Activated CD8-positive, alpha-beta memory T cell treated with anti-CD3 and anti-CD28 coated beads, Interleukin-2, amount 50 U/mL, for 4 hours (primary cell): ENCODE results near the gene PGM5.

ENCODE experiments used
- DNase-seq: peaks from one replicate; pipeline ENCODE4 v3.0.0-alpha.2; 2020

PGM5 gene

DNA sequence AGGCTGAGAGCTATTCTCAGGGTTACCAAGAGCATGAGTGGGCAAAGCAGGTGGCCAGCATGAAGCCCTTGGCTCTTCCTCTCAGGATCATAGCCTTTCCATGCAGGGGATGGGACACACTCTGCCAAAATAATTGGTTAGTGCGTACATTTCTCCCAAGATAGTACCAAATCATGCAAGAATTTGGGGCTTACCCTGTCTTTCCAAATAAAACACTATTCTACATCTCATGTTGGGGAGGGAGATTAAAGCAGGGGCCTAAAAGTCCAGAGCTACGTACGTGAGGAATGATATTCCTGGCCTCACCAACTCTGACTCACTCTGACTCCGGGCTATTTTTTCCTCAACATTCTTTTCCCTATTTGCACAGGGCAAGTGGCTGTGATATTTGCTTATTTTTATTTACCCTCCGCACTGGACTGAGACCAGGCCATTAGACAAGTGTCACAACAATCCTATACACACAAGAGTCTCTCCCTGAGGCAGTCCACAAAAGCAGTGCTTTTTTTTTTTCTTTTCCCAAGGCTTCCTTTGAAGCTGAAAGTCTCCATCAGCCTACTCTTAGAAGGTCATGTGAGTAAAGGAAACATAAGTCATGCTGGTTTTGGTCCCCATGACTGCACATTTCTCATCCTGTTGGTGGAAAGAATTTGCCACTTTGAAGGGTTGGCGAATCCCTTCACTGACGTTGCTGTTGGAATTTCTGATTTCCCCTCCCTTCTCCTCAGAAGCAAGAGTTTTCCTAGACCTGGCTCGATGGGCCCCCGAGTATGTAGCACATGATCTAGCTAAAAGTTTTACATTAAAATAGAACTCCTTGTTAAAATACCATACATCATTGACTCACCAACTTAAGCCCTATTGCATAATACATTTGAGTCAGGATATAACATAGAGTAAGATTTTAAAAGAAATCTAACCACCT is 144.3 kb downstream of the PGM5 start:
- no peak for DNase-seq

DNA sequence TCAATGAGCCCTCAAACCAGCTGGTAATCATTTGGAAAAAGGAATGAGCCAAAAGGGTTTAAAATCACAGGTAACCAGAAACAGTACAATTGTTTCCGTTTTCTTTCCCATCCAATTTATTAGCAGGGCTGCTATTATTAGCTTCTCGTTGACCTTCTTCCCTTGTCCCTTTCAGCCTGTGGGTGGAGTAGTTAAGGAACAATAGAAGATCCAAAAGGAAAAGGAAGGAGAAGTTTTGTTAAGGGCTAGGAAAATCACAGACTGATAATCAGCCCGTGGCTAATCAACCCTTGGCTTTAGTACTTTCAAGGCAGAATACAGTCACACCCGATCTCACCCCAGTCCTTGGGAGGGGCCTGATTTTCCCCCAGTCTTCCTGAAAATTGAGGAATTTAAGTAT is 145.9 kb downstream of the PGM5 start:
- no peak for DNase-seq

DNA sequence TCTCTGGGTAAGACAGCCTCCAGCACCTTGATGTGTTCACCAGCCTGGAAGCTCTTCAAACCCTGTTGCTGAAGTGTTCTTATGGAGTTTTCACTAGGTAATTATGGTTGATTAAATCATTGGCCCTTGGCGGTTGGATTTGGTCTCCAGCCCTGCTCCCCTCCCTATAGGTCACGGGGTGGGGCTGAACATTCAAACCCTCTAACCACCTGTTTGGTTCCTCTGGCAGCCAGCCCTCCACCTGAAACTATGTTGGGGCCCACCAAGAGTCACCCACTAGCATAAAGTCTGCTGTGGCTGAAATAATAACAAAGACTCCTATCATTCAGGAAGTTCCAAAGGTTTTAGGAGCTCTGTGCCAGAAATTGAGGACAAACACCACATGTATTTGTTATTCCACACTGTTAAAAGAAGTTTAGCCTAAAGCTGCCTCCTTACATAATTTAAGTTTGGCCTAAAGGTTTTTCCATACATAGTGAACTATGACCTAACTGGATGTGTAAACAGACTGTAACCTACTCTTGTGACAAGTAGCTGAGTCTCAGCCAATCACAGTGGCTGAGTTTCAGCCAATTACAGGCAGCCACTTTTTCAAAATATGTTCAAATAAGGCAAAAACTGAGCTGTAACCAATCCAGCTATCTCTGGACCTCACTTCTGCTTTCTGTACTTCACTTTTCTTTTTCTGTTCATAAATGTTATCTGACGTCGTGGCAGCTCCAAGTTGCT is 149.4 kb downstream of the PGM5 start:
- no peak for DNase-seq

DNA sequence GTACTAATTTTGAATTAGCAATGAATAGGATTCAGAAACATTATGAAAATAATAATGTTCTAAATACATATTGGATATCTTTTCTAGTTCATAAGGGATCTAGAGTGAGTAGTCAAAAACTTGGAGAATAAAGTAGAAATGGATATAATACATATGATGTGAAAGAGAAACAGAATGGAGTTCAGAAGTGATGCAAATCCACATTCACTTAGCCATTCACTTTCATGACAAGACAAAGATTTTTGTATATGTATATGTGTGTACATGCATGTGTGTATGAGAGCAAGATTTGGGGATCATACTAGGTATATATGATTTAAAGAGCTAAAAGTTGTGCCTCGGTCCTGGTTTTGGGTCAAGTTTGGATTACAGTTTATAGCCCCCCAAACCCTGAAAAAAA is 150.1 kb downstream of the PGM5 start:
- DNase-seq, result no peak

DNA sequence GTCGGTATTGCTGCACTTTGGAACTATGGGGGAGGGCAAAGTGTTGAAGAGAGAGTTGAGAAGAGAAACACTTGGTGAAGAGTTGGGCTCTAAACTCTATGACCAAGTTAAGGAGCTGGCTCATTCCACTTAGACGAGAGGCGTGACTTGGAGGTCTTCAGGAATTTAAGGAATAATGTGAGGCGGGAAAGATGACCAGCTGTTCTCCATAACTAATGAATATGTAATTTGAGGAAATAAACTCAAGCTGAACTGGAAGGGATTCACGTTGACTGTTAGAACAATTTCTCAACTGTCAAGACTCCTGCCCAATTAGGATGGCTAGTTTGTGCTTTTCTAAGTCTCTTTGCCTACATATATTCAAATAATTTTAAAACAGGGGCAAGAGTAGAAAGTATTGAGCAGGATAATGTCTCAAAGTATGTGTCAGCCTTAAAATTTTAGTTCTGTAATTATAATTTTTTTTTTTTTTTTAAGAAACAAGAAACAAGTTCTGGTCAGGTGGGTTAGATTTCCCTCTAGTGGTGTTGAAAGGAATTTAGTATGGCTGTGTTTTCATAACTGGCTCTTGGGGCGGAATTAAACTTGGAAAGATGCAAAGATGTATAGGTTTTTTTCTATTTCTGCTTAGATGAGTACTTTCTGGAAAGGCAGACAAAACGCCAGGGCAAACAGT is 150.9 kb downstream of the PGM5 start:
- no peak for DNase-seq

DNA sequence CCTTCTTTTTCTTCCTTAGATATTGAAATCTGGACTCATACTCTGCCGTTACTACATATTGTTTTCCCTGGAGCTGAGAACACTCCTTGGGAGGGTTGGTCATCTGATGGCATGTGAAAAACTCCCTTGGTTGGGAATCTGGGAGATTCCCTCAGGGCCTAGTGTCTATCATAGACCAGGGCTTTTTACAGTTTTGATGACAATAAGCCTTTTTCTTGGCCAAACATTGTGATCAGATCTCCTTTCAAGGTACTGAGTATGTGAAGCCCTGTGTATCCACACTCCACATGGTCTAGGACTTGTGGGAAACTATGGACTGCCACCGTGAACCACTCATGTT is 151.4 kb downstream of the PGM5 start:
- DNase-seq, result no peak

DNA sequence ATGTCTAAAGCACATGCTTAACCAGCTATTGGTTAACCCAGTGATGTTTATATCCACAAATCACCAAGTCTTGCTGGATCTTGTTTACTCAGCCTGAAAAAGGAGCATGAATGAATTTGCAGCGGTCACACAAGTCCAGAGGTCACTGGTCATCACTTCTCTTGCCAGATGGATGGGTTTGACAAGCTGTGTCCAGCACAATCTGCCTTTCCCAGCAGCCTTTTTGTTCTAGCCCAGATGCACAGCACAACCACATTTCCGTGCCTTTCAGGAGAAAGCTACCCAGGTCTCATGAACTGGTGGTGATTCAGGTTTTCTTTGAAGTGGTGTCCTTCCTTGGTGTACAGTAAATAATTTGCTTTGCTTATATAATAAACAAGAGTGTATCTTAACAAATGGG is 152.1 kb downstream of the PGM5 start:
- no peak for DNase-seq

DNA sequence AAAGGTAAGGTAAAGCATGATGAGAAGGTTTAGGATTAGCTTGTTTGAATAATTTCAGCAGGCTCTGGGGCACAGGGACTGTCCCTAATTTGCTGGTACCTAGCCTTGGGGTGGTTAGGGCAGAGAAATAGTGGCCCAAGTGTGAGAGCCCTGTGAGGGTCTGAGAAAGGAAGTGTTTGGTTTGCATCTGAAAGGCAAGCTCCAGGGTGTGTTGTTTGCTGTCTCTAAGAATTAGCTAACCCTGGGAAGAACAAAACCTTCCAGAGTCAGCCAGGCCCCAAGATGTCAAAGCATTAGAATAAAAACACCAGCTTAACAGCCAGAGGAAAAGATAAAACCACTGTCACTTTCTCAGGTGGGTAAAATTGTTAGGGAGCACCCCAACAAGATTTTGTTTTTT is 153.3 kb downstream of the PGM5 start:
- no peak for DNase-seq

DNA sequence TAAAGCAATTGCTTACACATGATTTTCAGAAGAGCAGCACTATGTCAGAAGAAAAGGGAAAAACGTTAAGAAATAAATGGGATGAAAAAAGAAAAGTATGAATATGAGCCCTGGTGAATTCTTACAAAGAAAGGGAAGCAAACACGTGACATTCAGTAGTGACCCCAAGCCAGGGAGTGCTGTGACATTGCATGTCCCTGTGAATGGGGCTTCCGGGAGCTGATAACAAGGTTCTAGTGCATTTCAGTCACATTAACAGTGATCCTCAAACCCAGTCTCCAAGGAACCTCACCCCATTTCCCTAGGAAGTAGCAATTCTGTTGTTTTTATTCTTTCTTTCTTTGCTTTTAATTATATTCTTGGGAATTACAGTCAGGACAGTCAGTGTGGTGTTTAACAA is 157.0 kb downstream of the PGM5 start:
- no peak for DNase-seq

DNA sequence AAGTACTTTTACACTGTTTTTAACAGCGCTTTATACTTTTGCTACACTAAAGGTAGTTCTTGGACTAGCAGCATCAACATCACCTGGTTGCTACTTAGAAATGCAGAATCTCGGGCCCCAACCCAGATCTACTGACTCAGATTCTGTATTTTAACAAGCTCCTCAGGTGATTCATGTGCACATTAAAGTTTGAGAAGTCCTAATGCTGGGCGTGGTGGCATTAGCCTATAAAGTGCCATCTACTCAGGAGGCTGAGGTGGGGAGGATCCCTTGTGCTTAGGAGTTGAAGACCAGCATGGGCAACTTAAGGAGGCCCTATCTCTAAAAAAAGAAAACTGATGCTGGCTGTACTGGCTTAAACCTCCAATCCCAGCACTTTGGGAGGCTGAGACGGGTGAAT is 157.6 kb downstream of the PGM5 start:
- DNase-seq, result no peak

DNA sequence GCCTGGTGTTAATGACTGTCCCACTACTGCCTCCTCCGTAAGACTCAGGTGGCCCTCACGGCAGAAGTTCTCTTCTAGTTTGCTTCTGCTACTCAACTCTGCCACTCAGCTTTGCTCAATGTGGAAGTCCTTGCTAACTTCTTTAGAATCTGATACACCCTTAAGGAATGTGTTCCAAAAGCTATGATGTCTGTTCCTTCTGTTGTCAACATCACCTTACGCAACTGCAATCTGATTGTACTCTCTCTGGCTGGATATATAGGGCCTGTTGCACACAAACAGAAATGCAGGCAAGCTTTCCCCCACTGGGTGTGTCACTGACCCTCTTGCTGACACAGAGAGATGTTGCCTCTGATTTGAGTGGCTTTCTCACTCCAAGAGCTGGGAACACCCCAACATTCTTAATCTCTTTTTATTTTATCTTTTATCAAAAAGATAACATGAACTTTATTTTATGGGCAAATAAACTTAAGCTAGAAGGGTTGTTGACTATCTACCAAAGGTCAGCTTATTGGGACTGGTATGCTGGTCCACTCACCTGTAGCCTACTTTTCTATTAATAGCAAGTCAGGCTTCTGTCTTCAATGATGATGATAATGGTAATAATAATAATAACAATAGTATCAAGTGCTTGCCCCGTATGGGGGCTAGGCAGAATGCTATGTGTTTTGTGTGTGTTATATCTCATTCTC is 159.1 kb downstream of the PGM5 start:
- no peak for DNase-seq

DNA sequence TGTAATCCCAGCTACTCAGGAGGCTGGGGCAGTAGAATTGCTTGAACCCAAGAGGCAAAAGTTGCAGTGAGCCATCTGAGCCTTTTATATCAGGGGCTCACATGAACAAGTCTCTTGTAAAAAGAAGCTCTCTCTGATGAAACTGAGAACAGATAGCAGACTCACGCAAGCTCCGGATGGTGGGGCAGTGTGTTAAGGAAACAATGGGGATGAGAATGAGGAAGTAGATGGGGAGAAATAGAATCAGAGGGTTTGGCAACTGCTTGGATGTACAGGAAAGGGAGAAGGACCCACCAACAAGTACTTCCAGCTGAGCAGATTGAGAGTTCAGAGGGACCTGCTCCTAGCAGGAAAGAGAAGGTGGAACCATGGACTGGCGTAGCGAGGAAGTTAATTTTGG is 165.7 kb downstream of the PGM5 start:
- no peak for DNase-seq

DNA sequence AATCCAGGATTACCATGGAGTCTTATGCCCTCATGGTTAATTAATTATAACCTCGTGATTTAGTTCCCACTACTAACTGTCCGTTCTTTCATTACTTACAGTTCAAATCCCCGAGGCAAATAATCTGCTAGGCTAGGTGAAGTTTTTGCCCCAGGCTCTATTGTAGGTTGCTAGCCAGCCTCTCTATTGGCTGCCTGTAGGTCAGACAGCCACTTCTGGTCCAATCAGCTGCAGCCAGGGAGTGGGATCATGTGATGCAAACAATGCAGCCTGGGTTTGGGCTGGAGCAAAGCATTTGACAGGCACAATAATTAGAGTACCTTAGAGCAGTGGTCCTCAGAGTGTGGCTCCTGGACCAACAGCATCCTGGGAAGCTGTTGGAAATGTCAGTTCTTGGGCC is 166.5 kb downstream of the PGM5 start:
- no peak for DNase-seq

DNA sequence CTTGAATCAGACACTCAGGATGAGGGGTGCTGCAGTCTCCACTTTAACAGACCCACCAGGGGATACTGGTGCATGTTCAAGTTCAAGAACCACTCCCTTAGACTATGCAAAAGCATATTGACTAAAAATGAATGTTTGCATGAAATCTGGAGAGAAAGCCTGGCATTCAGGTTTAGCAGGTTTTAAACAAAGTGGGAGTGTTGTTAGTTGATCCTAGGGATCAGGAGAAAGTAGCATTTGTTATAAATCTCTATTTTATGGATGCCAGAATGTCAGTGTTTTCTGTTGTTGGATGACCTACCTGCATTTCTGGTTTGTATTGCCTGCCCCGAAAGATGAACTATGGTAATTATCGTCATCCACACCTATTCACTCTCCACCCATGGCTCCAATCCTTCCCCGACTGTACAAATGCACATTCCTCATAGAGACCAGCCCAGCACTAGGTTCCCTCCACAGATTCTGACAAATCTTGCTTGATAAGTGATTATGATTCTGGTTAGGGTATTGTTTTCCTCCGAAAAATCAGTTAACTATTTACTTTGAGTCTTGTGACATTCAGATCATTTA is 167.0 kb downstream of the PGM5 start:
- no peak for DNase-seq

DNA sequence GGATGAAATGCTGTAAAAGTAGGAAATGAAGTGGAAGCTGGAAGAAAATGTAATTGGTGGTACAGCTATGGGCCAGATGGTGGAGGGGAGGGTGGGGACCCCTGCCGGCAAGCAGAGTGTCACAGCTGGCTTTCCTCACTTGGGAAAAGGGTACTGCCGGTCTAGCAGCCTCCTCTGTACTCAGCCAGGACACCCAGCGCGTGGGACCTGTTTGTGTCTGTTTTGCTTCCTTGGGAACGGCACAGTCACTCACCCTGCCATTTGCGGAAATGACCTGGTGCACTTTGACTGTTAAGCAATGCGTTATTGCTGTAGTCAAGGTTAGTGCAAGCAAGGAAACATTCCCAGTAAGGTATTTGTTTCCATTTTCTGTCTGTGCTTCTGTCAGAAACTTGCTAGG is 174.2 kb downstream of the PGM5 start:
- DNase-seq, result no peak

DNA sequence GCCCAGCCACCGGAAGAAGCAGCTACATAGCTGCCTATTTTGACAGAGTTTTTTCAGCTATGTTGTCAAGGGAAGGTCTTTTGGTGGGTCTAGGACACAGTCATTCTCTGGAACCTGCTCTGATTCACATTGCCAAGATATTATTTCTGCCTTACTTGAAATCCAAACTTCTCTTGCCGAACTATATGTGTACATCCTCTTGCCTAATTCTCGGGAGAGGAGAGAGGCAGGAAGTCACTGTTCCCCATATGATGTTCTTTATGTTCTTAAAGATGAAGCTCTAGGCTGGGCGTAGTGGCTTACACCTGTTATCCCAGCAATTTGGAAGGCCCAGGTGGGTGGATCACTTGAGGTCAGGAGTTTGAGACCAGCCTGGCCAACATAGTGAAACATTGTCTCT is 175.7 kb downstream of the PGM5 start:
- no peak for DNase-seq

DNA sequence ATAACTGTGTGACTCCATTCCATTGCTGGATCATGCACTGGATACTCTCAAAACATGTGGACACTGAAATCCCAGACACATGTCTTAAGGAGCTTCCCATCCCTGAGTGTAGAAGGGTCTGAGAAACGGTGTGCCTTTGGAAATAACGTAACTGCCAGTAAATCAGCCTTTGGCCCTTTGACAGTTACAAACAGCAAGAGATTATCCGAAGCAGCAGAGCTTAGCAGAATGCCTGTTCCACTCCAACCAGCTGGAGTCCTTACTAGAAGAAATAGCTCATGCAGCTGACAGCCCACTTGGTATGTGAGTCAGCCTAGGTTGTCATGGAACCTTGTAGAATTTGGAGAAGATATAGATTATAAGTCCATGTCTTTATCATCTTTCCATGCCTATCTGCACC is 177.3 kb downstream of the PGM5 start:
- no peak for DNase-seq

DNA sequence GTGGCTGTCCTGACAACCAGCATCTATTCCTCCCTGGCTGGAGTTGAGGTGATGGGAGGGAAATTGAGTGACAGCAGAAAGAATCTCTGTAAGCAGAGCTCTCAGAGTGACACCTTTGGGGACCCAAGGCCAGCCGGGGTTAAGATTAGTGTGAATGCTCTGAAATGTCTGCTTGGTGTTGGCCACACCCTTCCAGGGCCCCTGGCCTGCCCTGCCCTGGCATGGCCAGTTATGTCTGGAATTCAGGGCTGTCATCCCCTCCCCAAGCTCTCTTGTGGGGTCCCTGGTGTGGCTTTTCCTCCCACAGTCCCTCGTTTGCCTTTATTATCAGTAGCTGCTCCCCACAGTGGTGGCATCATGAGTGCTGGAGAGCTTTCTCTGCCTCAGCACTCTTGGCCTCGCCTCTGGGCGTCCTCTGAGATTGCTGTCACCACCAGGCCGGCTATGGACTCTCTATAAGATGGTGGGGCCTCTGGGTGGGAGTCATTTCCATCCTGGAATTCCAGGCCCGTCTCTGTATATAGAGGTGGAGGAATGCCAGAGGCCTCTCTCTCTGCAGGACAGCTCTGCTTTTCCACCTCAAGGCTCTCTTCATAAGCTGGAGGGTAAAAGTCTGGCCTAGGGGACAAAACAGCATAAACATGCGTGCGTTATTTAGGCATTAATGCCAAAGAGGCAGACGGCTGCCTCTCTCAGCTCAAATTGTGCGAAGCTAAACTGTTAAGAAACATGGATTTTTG is 180.6 kb downstream of the PGM5 start:
- no peak for DNase-seq

DNA sequence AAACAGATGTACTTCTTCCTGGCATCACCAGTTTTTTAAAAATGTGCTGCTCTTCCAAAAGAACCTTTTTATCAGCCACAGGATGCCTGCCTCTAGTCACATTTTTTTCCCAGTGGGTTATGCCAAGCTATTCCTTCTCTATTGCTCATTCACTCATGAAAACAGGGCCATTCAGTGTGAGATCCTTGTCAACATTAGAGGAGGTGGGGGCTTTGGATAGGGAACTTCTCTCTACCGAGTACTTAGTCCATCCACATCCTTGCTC is 181.1 kb downstream of the PGM5 start:
- no peak for DNase-seq

DNA sequence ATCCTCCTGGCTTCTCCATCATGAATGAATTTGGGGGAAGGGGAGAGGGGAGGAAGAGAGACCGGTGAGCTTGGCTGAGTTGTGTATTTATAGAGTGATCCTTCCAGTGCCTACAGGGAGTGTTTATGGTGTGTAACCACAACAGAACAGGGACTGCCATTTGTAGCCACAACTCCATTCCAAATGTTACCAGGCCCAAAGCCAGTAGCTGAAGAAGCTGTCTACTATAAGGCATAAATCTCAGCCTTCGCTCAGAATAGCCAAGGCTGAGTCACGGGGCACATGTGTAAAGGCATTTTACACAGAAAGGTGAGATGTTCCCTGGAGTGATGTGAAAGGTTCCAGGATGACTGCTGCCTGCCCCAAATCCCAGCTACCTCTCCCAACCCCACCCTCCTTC is 181.8 kb downstream of the PGM5 start:
- DNase-seq, result no peak

DNA sequence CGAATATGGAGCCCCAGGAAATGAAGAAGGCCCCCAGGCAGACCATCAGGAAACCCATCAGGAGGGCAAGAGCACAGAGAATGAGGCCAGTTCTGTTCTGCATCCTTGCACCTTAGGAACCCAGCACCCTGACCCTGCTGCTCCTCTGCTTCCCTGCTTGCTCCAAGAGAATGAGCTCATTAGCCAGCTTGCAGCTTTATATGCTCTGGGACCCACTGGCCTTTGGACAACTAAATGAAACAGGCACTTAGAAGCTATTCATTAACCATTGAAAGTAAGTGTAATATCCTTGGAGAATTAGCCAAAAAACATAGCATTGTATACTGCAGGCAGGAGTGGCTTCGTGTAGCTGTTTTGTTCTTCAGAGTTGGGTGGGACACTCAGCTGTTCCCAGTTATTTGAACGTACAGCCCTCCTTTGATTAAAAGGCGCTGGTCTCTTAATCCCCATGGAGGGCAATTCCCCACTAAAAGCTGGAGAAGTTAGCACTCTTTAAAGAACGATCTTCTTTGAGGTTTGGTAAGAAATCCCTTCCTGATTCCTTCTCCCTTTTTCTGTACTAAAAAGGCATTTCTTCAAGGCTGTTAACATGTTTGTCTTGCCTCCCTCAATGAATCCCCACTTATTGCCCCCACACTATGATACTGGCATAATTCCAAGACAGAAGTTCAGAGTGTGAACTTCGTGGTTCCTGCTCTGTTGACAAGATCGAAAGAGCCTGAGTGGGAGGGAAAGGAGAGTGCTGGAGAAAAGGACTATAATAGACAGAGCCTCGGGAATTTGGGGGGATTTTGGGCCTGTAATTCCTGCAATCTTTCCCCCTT is 184.5 kb downstream of the PGM5 start, which contains the start of gene TMEM252:
TSS of gene TMEM252 (minus strand) at position 172 of the 824 bp plus-strand sequence. CDS start at position 103, 69 bp downstream.
- no peak for DNase-seq

DNA sequence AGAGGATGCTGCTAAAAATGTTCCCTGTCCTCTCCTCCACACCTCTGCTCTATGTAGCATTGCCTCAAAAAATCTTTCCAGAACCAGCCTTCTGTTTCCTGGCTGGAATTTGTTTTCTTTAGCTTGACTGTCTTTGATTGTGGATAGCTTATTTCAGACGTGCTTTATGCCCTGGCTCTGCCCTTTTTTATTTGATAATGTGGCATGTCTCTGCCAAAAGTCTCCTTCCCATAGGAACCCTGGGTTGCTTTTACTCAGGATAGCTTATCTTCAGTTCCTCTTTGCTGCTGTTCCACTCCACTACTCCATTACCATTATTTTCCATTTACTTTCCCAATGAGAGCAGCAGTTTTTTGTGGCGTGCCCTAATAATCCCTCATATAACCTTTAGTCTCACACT is 185.2 kb downstream of the PGM5 start:
- no peak for DNase-seq
